ENCODE data around the gene DHX9.

DNA sequence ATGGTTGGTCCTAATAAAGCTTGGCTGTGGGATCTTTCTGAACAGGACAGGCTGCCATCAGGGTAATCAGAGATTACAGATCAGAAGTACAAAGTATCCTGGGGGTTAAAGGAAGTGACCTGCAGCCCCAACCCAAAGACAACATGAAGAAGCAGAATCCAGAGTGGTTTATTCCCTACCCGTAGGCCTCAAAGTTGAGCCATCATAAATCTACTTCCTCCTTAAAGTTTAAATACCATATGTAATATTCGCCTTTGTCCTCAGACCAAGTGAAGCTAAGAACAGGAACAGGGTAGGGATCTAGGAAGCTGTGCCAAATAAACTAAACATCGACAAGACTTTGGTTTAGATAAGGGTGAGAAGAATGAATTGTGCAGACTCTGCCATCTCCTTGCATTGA is 15.9 kb upstream of the DHX9 start:
- TF ChIP-seq, protein P1, sequence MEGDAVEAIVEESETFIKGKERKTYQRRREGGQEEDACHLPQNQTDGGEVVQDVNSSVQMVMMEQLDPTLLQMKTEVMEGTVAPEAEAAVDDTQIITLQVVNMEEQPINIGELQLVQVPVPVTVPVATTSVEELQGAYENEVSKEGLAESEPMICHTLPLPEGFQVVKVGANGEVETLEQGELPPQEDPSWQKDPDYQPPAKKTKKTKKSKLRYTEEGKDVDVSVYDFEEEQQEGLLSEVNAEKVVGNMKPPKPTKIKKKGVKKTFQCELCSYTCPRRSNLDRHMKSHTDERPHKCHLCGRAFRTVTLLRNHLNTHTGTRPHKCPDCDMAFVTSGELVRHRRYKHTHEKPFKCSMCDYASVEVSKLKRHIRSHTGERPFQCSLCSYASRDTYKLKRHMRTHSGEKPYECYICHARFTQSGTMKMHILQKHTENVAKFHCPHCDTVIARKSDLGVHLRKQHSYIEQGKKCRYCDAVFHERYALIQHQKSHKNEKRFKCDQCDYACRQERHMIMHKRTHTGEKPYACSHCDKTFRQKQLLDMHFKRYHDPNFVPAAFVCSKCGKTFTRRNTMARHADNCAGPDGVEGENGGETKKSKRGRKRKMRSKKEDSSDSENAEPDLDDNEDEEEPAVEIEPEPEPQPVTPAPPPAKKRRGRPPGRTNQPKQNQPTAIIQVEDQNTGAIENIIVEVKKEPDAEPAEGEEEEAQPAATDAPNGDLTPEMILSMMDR (IDR thresholded peaks at IDR 0.05), result no peak
- no peak for TF ChIP-seq POLR2A (IDR thresholded peaks at IDR 0.05)

Data from adrenal gland (tissue), 5 donors.